SK-N-SH treated with all-trans-retinoic acid at 6 μM for 48 hours (cell line): Measurements from ENCODE around the gene AUTS2.

Source experiments
- ATAC-seq: fragments of 200-7000 bp; cut with Tn5 transposase; 3 replicates; pipeline ENCODE4 v1.9.1; 2020; ENCODE audit warnings: mild to moderate bottlenecking, moderate library complexity
- ARNTL ChIP-seq: fragments of 450-650 bp; formaldehyde crosslinking; IDR thresholded peaks from 2 replicates; pipeline ENCODE4 v1.5.0; 2020; ENCODE audit warnings: low read depth, mild to moderate bottlenecking, moderate library complexity, borderline replicate concordance
- BACH2 ChIP-seq: fragments of 250-450 bp; sonication (Bioruptor Pico); IDR thresholded peaks from 2 replicates; pipeline ENCODE4 v1.9.0; 2021; ENCODE audit warnings: mild to moderate bottlenecking, borderline replicate concordance
- ESRRG ChIP-seq: fragments of 250-450 bp; sonication (Bioruptor Pico); IDR thresholded peaks from 2 replicates; pipeline ENCODE4 v1.6.1; 2021; ENCODE audit warnings: mild to moderate bottlenecking
- GLIS3 ChIP-seq: fragments of 250-450 bp; sonication (Bioruptor Pico); IDR thresholded peaks from 2 replicates; pipeline ENCODE4 v1.5.0; 2020; ENCODE audit warnings: mild to moderate bottlenecking, moderate library complexity
- ISL1 ChIP-seq: fragments of 250-450 bp; sonication (Bioruptor Pico); IDR thresholded peaks from 2 replicates; pipeline ENCODE4 v2.1.2; 2022; ENCODE audit warnings: mild to moderate bottlenecking, moderate library complexity
- OSR1 ChIP-seq: fragments of 250-450 bp; sonication (Bioruptor Pico); IDR thresholded peaks from 2 replicates; pipeline ENCODE4 v1.8.0; 2022; ENCODE audit warnings: moderate library complexity, mild to moderate bottlenecking, inconsistent platforms
- RARB ChIP-seq: fragments of 250-450 bp; sonication (Bioruptor Pico); IDR thresholded peaks from 2 replicates; pipeline ENCODE4 v1.8.0; 2021; ENCODE audit warnings: mild to moderate bottlenecking, moderate library complexity
- TCF4 ChIP-seq: fragments of 250-450 bp; sonication (Bioruptor Pico); IDR thresholded peaks from 2 replicates; pipeline ENCODE4 v1.8.0; 2021; ENCODE audit warnings: mild to moderate bottlenecking, moderate library complexity, borderline replicate concordance
- ZC3H10 ChIP-seq: fragments of 250-450 bp; sonication (Bioruptor Pico); IDR thresholded peaks from 2 replicates; pipeline ENCODE4 v1.5.1; 2021; ENCODE audit warnings: mild to moderate bottlenecking, moderate library complexity
- ZFP3 ChIP-seq: fragments of 250-450 bp; sonication (Bioruptor Pico); IDR thresholded peaks from 2 replicates; pipeline ENCODE4 v1.5.0; 2020; ENCODE audit warnings: mild to moderate bottlenecking, moderate library complexity
- ZFP30 ChIP-seq: fragments of 450-650 bp; formaldehyde crosslinking; IDR thresholded peaks from 2 replicates; pipeline ENCODE4 v1.5.0; 2022; ENCODE audit warnings: mild to moderate bottlenecking, moderate library complexity
- ZNF565 ChIP-seq: fragments of 450-650 bp; formaldehyde crosslinking; conservative IDR thresholded peaks from 2 replicates; pipeline ENCODE4 v1.5.0; 2020; ENCODE audit warnings: low read depth, mild to moderate bottlenecking, moderate library complexity
- ZNF70 ChIP-seq: fragments of 450-650 bp; formaldehyde crosslinking; IDR thresholded peaks from 2 replicates; pipeline ENCODE4 v1.5.0; 2020; ENCODE audit warnings: mild to moderate bottlenecking, moderate library complexity
- ZNF8 ChIP-seq: fragments of 450-650 bp; formaldehyde crosslinking; IDR thresholded peaks from 2 replicates; pipeline ENCODE4 v1.5.0; 2020; ENCODE audit warnings: mild to moderate bottlenecking, moderate library complexity
- TF ChIP-seq, protein P1 (sequence below): fragments of 250-450 bp; sonication (Bioruptor Pico); IDR thresholded peaks from 2 replicates; pipeline ENCODE4 v1.5.1; 2020; ENCODE audit warnings: low read depth, mild to moderate bottlenecking, moderate library complexity
- TF ChIP-seq, protein P2 (sequence below): fragments of 250-450 bp; sonication (Bioruptor Pico); IDR thresholded peaks from 2 replicates; pipeline ENCODE4 v1.8.0; 2020; ENCODE audit warnings: mild to moderate bottlenecking, moderate library complexity, borderline replicate concordance
- TF ChIP-seq, protein P3 (sequence below): fragments of 250-450 bp; sonication (Bioruptor Pico); IDR thresholded peaks from 2 replicates; pipeline ENCODE4 v1.8.0; 2021; ENCODE audit warnings: low read depth, mild to moderate bottlenecking, moderate library complexity, borderline replicate concordance
- TF ChIP-seq, protein P4 (sequence below): fragments of 250-450 bp; sonication (Bioruptor Pico); IDR thresholded peaks from 2 replicates; pipeline ENCODE4 v1.5.0; 2020; ENCODE audit warnings: mild to moderate bottlenecking, moderate library complexity

Gene AUTS2

DNA sequence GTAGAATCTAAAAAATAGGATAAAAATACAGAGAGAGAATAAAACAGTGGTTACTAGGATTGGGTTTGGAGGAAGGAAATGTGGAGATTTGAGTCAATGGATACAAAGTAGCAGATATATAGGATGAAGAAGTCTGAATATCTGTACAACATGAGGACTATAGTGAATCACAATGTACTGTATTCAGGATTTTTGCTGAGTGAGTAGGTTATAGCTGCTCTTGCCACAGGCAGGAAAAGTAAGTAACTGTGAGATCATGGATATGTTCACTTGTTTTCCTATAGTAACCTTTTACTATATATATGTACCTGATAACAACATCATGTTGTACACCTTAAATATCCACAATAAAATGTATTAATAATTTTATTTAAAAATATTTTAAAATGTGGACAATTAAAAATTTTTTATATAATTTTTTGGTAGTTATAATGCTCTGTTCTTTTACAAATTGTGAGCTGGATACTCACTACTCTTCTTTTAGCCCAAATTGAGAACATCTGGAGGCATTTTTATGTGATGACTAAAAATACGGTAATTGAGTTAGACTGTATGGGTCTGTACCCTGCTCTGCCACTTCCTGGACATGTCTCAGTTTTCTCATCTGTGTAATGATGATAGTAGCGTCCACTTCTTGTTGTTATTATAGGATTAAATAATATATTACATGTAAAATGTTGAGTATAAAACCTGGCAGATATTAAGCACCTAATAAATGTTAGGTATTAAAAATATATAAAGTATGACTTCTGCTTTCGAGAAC is 439.1 kb downstream of the AUTS2 start:
- peak; percentile 92 for ATAC-seq
- peak; percentile 86; the same call in 1 of the 2 replicates for TF ChIP-seq TCF4 (CRISPR knock-in tag)
- no peak for TF ChIP-seq ESRRG (CRISPR knock-in tag)
- TF ChIP-seq ZNF8 (CRISPR knock-in tag), result 0 out of 2 replicates have a peak, but pooled peaks have one; percentile 7
- TF ChIP-seq, protein P1, sequence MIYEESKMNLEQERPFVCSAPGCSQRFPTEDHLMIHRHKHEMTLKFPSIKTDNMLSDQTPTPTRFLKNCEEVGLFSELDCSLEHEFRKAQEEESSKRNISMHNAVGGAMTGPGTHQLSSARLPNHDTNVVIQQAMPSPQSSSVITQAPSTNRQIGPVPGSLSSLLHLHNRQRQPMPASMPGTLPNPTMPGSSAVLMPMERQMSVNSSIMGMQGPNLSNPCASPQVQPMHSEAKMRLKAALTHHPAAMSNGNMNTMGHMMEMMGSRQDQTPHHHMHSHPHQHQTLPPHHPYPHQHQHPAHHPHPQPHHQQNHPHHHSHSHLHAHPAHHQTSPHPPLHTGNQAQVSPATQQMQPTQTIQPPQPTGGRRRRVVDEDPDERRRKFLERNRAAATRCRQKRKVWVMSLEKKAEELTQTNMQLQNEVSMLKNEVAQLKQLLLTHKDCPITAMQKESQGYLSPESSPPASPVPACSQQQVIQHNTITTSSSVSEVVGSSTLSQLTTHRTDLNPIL (CRISPR knock-in tag), result peak; percentile 59

DNA sequence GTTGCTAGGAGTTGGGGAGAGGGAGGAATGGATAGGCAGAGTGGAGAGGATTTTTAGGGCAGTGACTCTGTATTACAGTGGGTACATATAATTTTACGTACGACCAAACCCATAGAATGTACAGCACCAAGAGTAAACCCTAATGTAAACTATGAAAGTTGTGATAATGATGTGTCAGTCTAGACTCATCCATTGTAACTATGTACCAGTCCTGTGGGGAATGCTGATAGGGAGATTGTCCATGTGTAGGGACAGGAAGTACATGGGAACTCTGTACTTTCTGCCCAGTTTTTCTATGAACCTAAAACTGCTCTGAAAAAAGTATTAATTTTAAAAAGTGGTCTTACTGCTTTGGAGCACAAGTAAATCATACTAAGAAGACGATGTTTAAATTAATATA is 441.8 kb downstream of the AUTS2 start:
- TF ChIP-seq BACH2 (CRISPR knock-in tag) (no peak), ZC3H10 (CRISPR knock-in tag) (no peak), ESRRG (CRISPR knock-in tag) (no peak), ZFP30 (CRISPR knock-in tag) (no peak), ISL1 (no peak), OSR1 (CRISPR knock-in tag) (no peak)
- TF ChIP-seq, protein P2, sequence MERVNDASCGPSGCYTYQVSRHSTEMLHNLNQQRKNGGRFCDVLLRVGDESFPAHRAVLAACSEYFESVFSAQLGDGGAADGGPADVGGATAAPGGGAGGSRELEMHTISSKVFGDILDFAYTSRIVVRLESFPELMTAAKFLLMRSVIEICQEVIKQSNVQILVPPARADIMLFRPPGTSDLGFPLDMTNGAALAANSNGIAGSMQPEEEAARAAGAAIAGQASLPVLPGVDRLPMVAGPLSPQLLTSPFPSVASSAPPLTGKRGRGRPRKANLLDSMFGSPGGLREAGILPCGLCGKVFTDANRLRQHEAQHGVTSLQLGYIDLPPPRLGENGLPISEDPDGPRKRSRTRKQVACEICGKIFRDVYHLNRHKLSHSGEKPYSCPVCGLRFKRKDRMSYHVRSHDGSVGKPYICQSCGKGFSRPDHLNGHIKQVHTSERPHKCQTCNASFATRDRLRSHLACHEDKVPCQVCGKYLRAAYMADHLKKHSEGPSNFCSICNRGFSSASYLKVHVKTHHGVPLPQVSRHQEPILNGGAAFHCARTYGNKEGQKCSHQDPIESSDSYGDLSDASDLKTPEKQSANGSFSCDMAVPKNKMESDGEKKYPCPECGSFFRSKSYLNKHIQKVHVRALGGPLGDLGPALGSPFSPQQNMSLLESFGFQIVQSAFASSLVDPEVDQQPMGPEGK, result no peak
- ATAC-seq, result no peak

DNA sequence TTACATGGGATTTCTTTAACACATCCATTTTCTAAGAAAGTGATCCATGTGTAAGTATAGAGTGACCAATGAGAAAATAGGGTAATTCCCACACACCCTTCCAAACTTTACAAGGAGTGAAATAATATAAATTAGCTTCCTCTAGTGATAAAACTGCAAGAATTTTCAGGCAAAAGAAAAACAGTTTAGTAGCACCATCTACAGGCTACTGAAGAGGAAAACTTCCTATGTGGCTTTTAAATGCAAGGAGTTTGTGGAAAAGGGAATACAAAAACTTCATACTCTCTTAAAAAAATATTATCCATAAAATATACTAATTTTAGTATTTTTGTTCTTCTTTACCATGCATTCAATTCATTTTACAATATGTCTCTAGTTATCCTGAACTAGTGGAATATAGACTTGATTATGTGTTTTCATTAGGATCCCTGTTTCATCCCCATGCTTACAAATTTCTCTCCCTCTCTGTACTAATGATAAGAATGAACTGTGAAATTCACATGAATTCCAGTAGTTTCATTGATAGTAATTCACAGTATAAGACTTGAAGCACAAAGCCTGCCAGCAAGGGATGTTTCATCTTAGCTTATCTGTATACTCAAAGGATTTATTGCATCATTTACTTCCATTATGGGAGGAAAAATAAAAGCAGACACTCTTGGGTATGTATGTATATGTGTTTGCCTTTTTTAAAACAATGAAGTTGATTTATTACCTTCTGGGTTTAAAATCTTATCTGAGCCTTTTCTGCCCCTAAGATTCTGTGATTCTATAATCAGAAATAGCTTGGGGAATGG is 442.9 kb downstream of the AUTS2 start:
- peak; percentile 26; the same call in 1 of the 3 replicates for ATAC-seq

DNA sequence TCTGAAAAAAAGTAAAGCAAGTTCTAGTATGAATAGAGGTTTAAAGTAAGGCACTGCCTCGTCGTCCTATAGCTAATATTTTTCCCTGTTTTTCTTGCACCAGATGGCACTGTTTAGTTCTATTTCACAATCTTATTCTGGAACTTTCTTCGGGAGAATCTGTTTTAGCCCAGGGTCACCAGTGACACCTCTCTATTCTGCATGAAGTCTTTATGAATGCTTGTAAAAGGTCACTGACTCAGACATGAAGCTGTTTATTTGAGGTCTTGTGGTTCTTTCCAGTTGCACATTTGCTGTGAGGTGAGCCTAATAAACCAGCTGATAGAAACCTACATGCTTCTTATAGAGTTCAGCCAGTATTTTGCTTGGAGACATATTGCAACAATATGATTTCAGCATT is 444.3 kb downstream of the AUTS2 start:
- TF ChIP-seq ZNF8 (CRISPR knock-in tag) (no peak), RARB (CRISPR knock-in tag) (no peak), TCF4 (CRISPR knock-in tag) (no peak), ESRRG (CRISPR knock-in tag) (no peak), ZNF70 (CRISPR knock-in tag) (no peak), GLIS3 (CRISPR knock-in tag) (no peak), ZFP3 (CRISPR knock-in tag) (no peak), ZNF565 (CRISPR knock-in tag) (no peak)
- TF ChIP-seq, protein P1 (CRISPR knock-in tag), result no peak
- TF ChIP-seq, protein P3, sequence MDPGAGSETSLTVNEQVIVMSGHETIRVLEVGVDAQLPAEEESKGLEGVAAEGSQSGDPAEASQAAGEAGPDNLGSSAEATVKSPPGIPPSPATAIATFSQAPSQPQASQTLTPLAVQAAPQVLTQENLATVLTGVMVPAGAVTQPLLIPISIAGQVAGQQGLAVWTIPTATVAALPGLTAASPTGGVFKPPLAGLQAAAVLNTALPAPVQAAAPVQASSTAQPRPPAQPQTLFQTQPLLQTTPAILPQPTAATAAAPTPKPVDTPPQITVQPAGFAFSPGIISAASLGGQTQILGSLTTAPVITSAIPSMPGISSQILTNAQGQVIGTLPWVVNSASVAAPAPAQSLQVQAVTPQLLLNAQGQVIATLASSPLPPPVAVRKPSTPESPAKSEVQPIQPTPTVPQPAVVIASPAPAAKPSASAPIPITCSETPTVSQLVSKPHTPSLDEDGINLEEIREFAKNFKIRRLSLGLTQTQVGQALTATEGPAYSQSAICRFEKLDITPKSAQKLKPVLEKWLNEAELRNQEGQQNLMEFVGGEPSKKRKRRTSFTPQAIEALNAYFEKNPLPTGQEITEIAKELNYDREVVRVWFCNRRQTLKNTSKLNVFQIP (CRISPR knock-in tag), result no peak
- TF ChIP-seq, protein P4, sequence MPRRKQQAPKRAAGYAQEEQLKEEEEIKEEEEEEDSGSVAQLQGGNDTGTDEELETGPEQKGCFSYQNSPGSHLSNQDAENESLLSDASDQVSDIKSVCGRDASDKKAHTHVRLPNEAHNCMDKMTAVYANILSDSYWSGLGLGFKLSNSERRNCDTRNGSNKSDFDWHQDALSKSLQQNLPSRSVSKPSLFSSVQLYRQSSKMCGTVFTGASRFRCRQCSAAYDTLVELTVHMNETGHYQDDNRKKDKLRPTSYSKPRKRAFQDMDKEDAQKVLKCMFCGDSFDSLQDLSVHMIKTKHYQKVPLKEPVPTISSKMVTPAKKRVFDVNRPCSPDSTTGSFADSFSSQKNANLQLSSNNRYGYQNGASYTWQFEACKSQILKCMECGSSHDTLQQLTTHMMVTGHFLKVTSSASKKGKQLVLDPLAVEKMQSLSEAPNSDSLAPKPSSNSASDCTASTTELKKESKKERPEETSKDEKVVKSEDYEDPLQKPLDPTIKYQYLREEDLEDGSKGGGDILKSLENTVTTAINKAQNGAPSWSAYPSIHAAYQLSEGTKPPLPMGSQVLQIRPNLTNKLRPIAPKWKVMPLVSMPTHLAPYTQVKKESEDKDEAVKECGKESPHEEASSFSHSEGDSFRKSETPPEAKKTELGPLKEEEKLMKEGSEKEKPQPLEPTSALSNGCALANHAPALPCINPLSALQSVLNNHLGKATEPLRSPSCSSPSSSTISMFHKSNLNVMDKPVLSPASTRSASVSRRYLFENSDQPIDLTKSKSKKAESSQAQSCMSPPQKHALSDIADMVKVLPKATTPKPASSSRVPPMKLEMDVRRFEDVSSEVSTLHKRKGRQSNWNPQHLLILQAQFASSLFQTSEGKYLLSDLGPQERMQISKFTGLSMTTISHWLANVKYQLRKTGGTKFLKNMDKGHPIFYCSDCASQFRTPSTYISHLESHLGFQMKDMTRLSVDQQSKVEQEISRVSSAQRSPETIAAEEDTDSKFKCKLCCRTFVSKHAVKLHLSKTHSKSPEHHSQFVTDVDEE (CRISPR knock-in tag), result no peak
- ATAC-seq, result peak; percentile 56

More for the DNA sequence above, 442.9 kb downstream of the AUTS2 start:
- TF ChIP-seq TCF4 (CRISPR knock-in tag) (peak; percentile 28; the same call in 1 of the 2 replicates), ARNTL (no peak), GLIS3 (CRISPR knock-in tag) (0 out of 2 replicates have a peak, but pooled peaks have one; percentile 50), ISL1 (peak; percentile 57)
- TF ChIP-seq, protein P4 (CRISPR knock-in tag), result peak; percentile 55; the same call in 1 of the 2 replicates
- TF ChIP-seq, all 23 proteins: peak for 4
